ENCODE data around the gene FBXW9.

- TF ChIP-seq CTCF (IDR thresholded peaks at IDR 0.05) (no peak), ZFX (IDR thresholded peaks at IDR 0.05; ENCODE audit: borderline replicate concordance) (no peak)
Measured at GRCh38 chr19:12647047-12647446, 49.4 kb downstream of the FBXW9 start.
